Endodermal cell (in vitro differentiated cells): Measurements from ENCODE around the gene MOB3B. TPM values are rescaled to one million over a fixed set of nuclear protein-coding genes. Genes with fewer than 3 reads are reported as not detected.

ENCODE experiments used
- DNase-seq: peaks from one replicate; pipeline ENCODE4 v3.0.0-alpha.2; 2017
- H3K27ac ChIP-seq: 2 replicates; pipeline ENCODE4 v1.5.1; 2013; ENCODE audit warnings: mild to moderate bottlenecking, low read depth, low read length, moderate library complexity
- H3K27me3 ChIP-seq: 2 replicates; pipeline ENCODE4 v1.6.1; 2013; ENCODE audit warnings: mild to moderate bottlenecking, low read length, moderate library complexity; ENCODE audit not compliant: insufficient read depth, control insufficient read depth, poor library complexity, severe bottlenecking
- H3K36me3 ChIP-seq: 2 replicates; pipeline ENCODE4 v1.7.0; 2013; ENCODE audit warnings: mild to moderate bottlenecking, low read length, moderate library complexity; ENCODE audit not compliant: control insufficient read depth, insufficient read depth
- H3K4me1 ChIP-seq: one replicate; pipeline ENCODE4 v1.7.0; 2013; ENCODE audit warnings: low read length; ENCODE audit not compliant: control insufficient read depth, insufficient read depth
- H3K4me3 ChIP-seq: 2 replicates; pipeline ENCODE4 v1.5.1; 2013; ENCODE audit warnings: mild to moderate bottlenecking, low read length, moderate library complexity
- H3K9ac ChIP-seq: 2 replicates; pipeline ENCODE4 v1.6.1; 2013; ENCODE audit warnings: mild to moderate bottlenecking, low read length, moderate library complexity; ENCODE audit not compliant: poor library complexity, severe bottlenecking; ENCODE audit errors: extremely low read depth
- H3K9me3 ChIP-seq: 2 replicates; pipeline ENCODE4 v1.6.1; 2013; ENCODE audit warnings: mild to moderate bottlenecking, low read length, moderate library complexity; ENCODE audit not compliant: control insufficient read depth
- H3K27ac Mint-ChIP-seq: 2 replicates; pipeline ENCODE4 v1.8.0; 2020; ENCODE audit warnings: mixed read lengths
- H3K27me3 Mint-ChIP-seq: 2 replicates; pipeline ENCODE4 v1.8.0; 2021; ENCODE audit warnings: mild to moderate bottlenecking, mixed read lengths; ENCODE audit not compliant: insufficient read depth
- H3K36me3 Mint-ChIP-seq: 2 replicates; pipeline ENCODE4 v1.8.0; 2020; ENCODE audit warnings: low read depth, mixed read lengths
- H3K4me1 Mint-ChIP-seq: 2 replicates; pipeline ENCODE4 v1.8.0; 2020; ENCODE audit warnings: mixed read lengths
- H3K4me3 Mint-ChIP-seq: 2 replicates; pipeline ENCODE4 v1.8.0; 2020; ENCODE audit warnings: mild to moderate bottlenecking, moderate library complexity, mixed read lengths
- H3K9me3 Mint-ChIP-seq: 2 replicates; pipeline ENCODE4 v1.8.0; 2020; ENCODE audit warnings: mild to moderate bottlenecking, mixed read lengths
- CTCF ChIP-seq: fragments of 200-600 bp; sonication (generic); conservative IDR thresholded peaks from 2 replicates; pipeline ENCODE4 v1.5.0; 2021; ENCODE audit warnings: antibody characterized with exemption, mild to moderate bottlenecking
- WGBS, 2 experiments: methylation state at CpG; one replicate each; pipeline versions ENCODE4 v1.1.5 to v1.1.7; 2013; ENCODE audit warnings: missing lambda C conversion rate in 2 of 2, mixed read lengths in 1 of 2; ENCODE audit not compliant: insufficient coverage in 1 of 2, insufficient read length in 1 of 2; 5-methylcytosine and 5-hydroxymethylcytosine counted together
- total RNA-seq, 2 donors: library from RNA; stranded (reverse); fragmentation: NEBNext Ultra II Directional in 1 of 2; extraction: Animal tissue kit (Norgen Biotek cat#: 25700) in 1 of 2; gene quantifications; 2 replicates in 1 of 2; 3 replicates in 1 of 2; pipeline ENCODE4 v1.2.1, GENCODE V29; 2021

The MOB3B gene
- total RNA-seq, 2 donors from 2014 or later: 5.6 to 6.2 TPM

- Mint-ChIP-seq H3K27ac (peak overlapping the region; percentile 57), H3K27me3 (peaks cover 14% of the 10 kb centered on the region), H3K4me3 (no peak overlapping the region), H3K36me3 (no peaks in the 10 kb centered on the region), H3K4me1 (peaks cover 48% of the 10 kb centered on the region), H3K9me3 (no peaks in the 10 kb centered on the region)
- 56 to 75% methylated on average over 3 to 5 of the region's 5 CpGs for WGBS, 2 experiments
- Histone ChIP-seq H3K27me3 (no peaks in the 10 kb centered on the region), H3K4me3 (no peak overlapping the region), H3K9ac (no peak overlapping the region), H3K36me3 (no peaks in the 10 kb centered on the region), H3K9me3 (no peaks in the 10 kb centered on the region), H3K27ac (no peak overlapping the region), H3K4me1 (peaks cover 6% of the 10 kb centered on the region)
- no peak for TF ChIP-seq CTCF
- DNase-seq: peak; percentile 71
These were observed 102.9 kb downstream of the MOB3B start for GRCh38 chr9:27426511-27427271.

GRCh38 chr9:27425827-27426510 lies 103.6 kb downstream of the MOB3B start:
- peaks cover 44% of the 10 kb centered on the region for H3K4me1 Mint-ChIP-seq
- peak overlapping the region; percentile 57 for H3K27ac Mint-ChIP-seq
- TF ChIP-seq CTCF: no peak
- no peak overlapping the region for H3K9ac ChIP-seq
- 77 to 83% methylated on average over 4 of the region's 4 CpGs for WGBS, 2 experiments
- H3K36me3 ChIP-seq: no peaks in the 10 kb centered on the region
- no peak overlapping the region for H3K27ac ChIP-seq
- H3K4me3 ChIP-seq: no peak overlapping the region
- no peaks in the 10 kb centered on the region for H3K36me3 Mint-ChIP-seq
- DNase-seq: no peak
- H3K27me3 Mint-ChIP-seq: peaks cover 14% of the 10 kb centered on the region
- H3K9me3 Mint-ChIP-seq: no peaks in the 10 kb centered on the region
- H3K27me3 ChIP-seq: no peaks in the 10 kb centered on the region
- no peaks in the 10 kb centered on the region for H3K9me3 ChIP-seq
- no peak overlapping the region for H3K4me3 Mint-ChIP-seq
- peaks cover 6% of the 10 kb centered on the region for H3K4me1 ChIP-seq

- H3K36me3 ChIP-seq: no peaks in the 10 kb centered on the region
- peaks cover 30% of the 10 kb centered on the region for H3K4me1 Mint-ChIP-seq
- H3K36me3 Mint-ChIP-seq: no peaks in the 10 kb centered on the region
- no peaks in the 10 kb centered on the region for H3K9me3 Mint-ChIP-seq
- TF ChIP-seq CTCF: no peak
- 89 to 91% methylated on average over 2 to 6 of the region's 6 CpGs for WGBS, 2 experiments
- H3K27me3 Mint-ChIP-seq: peaks cover 14% of the 10 kb centered on the region
- H3K27ac ChIP-seq: no peak overlapping the region
- no peak overlapping the region for H3K9ac ChIP-seq
- H3K4me3 Mint-ChIP-seq: no peak overlapping the region
- no peak overlapping the region for H3K4me3 ChIP-seq
- DNase-seq: no peak
- H3K27me3 ChIP-seq: no peaks in the 10 kb centered on the region
- no peaks in the 10 kb centered on the region for H3K9me3 ChIP-seq
- H3K4me1 ChIP-seq: peaks cover 6% of the 10 kb centered on the region
- no peak overlapping the region for H3K27ac Mint-ChIP-seq
These were observed 105.5 kb downstream of the MOB3B start for GRCh38 chr9:27423915-27424710.
